Lower leg skin (tissue), 3 donors: ENCODE data around the gene PPP4R1.

Experiments used
- CTCF ChIP-seq, 3 donors: fragments of 450-650 bp; IDR thresholded peaks; one replicate each; pipeline ENCODE4 v1.5.1; 2016; ENCODE audit warnings: antibody characterized with exemption in 3 of 3, mild to moderate bottlenecking in 3 of 3, moderate library complexity in 2 of 3
- POLR2A ChIP-seq, 2 donors: fragments of 450-650 bp; IDR thresholded peaks; one replicate each; pipeline ENCODE4 v1.6.1; 2016 to 2017; ENCODE audit warnings: antibody characterized with exemption in 2 of 2, mild to moderate bottlenecking in 1 of 2, moderate library complexity in 1 of 2

- TF ChIP-seq CTCF (IDR thresholded peaks at IDR 0.05) = no peak
- no peak for TF ChIP-seq POLR2A (IDR thresholded peaks at IDR 0.05)
These were observed 5.2 kb upstream of the PPP4R1 start for GRCh38 chr18:9619545-9619944.
